HG02798 (cell line): ENCODE measurements around the gene TGFBI.

ENCODE experiments used
- ATAC-seq: cut with Tn5 transposase; IDR thresholded peaks from one replicate; pipeline ENCODE4 v1.9.1; 2021; ENCODE audit warnings: mild to moderate bottlenecking; ENCODE audit not compliant: unreplicated experiment, poor library complexity

Gene TGFBI

DNA sequence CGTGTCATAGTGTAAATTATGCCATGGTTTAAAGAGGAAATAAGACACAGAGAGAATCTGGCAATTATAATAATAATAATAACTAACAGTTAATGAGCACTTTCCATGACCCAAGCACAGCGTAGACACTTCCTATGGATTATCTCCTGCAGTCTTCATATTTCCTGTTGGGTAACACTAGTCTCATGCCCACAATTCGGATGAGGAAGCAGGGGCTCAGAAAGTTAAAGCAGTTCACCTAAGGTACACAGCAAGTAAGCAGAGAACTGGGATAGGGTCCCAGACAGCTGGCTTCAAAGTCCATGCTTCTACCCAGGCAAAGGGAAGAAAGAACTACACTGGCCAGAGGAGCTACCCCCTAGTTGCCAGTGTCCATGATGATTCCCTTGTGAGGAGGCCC, 27.9 kb upstream of the TGFBI start:
- no peak for ATAC-seq

DNA sequence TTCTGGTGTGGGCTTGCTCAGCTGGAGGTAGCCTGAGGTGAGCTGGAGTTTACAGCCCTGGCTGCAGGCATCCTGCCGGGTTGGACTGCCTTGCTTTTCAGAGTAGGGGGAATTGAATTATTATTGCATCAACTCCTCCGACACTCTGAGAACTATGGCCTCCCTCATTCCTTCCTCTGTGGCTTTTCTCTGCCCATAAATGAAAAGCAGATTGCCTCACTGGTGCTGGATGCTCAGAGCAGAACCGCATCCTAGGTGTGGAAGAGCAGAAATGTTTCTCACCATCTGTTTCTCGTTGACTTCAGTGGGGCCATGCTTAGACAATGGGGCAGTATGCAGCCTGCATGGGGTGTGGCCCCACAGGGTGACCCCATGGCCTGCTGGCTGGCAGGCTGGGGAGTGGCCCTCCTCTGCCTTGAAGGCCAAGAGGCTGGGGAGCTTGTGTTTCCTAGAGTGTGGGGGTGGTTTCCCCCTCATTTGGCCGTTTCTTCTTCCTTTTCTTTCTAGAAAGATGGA, 27.3 kb upstream of the TGFBI start:
- no peak for ATAC-seq

DNA sequence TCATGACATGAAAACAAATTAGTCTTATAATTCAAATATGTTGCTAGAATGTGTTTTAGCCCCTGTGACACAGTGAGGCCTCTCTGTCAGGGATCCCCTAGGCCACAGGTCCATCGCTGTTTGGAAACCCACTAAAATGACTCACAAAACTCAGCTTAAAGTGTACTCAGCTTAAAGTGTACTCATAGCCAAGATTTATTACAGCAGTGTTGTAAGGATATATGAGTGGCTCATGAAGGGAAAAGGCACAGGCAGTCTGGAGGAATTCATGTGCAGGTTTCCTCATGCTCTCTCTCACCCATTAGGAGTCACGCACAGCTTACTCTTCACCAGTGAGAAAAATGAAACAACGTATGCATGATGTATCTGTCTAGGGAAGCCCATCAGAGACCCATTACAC, 24.4 kb upstream of the TGFBI start:
- no peak for ATAC-seq

DNA sequence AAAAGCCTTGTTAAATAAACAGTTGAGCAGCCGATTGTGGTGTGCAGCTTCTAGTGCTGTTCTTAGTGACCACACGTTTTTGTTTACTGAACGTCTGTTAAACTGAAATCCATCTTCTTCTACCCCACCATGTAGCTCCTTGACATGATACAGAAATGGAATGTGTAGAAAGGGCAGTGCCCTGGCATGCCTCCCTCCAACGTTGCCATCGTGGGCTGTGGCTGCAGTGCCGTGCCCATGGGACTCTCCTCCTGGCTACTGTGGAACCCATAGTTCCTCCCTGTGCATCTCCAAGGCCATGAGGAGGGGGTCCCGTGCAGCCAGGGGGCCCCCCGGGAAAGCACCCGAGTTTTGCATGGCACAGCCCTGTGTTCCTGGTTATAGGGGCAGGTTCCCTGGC, 23.3 kb upstream of the TGFBI start:
- no peak for ATAC-seq

DNA sequence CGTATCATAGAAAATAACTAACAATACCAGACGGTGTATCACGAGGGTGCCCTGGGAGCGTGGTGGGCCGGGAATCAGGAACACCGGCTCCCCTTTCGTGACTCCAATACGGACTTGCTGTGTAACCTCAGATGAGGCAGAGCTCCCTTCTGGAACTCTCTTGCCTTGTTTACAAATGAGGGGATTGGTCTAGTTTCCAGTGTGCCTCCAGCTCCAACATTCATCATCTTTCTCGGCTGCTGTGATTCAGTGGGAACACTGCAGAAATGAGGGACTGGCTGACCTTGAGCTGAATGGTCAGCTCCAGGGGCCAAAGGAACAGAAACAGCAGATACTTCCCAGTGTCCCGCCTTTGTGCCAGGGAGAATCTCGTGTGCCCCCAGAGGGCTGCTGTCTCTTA, 22.6 kb upstream of the TGFBI start:
- ATAC-seq, result no peak

DNA sequence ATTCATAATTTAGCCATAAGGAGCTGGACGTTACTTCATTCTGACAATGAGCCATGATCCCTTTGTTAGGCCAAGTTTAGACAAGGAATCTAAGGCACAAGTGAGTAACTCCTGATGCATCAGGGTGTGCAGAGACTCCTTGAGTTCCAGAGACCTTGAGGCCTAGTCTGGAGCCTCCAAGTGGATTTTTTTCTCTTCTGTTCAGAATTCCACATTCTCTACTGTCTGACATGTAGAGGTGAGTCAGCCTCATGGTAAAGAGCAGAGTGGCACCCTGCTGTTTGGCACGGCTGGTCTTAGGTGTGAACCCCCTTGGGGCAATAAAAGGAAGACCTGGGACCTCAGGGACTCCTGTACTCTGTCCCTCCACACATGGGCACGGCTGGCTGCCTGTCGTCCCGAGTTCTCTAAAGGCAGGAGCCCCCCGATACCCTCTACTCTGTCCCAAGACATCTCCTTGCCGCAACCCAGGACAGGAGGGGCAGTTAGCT, 22.0 kb upstream of the TGFBI start:
- ATAC-seq, result no peak

DNA sequence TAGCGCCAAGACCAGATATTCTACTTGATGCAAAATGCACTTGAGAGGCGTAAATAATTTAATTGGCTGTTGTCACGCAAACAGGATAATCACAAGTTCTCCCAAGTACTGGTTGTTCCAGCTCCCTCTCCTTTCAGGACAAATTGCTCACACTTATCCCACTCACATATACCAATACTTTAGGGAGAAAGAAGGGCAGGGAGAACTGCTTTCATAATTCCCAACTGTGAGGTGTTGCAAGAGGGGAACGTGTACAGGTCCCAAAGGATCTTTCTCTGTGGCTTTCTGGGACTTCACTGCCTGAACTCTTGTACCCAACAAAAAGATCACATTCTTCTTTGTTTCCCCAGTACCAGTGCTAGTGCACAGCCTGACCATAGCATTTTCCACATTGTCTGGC, 21.5 kb upstream of the TGFBI start:
- no peak for ATAC-seq

DNA sequence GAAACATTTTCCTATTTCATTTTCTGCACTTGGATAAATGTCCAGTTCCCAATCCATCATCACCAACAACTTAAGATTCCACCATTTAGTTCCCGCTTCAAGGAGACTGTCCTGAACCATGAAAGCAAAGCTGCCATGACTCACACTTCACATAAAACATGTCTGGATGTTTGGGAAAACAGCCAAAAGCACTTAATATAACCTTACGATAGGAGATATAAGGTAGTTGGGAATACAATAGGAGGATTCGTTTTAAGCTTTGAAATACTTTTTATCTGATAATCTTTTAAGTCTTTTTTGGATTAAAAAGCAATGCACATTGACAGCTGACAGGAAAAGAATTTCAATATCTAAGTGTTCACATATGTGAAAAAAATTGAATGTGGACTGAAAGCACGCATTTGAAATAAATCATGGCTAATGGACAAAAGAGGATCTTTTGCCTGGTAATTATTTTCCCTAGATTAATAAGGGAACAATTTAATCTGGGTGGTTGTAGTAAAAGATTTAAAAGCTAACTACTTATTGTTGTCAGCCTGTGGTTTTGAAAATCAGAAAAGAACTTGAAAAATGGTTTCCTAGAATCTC, 17.3 kb upstream of the TGFBI start:
- no peak for ATAC-seq

DNA sequence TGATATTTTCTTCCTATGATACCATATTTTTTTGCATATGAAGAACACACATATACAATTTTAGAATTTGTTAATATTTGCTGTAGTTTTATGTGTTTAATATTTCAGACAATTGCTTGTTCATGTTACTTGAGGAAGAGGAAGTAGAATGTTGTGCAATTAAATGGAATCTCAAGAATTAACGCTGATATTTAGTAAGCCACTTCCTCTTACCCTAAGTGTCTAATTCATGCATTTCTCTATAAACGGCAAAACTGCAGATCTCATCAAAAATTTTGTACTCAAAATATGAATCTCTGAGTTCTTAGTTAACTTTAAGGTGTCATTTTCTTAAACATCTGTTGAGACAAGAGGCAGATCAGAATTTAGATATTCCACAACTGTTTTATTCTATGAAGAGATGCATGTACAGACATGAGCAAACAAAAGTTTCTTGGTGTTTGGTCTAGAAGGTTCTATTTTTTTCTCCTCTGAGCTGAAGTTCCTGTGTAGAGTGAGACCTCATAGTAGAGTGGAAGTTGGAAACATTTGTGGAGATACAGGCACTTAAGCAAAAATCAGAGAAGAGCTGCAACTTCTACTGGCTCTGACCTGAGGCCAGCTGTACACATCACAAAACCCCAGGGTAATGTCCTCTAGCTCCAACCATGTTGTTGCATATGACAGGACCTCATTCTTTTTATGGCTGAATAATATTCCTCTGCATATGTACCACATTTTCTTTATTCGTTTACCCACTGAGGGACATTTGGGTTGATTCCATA, 16.6 kb upstream of the TGFBI start:
- ATAC-seq, result no peak

DNA sequence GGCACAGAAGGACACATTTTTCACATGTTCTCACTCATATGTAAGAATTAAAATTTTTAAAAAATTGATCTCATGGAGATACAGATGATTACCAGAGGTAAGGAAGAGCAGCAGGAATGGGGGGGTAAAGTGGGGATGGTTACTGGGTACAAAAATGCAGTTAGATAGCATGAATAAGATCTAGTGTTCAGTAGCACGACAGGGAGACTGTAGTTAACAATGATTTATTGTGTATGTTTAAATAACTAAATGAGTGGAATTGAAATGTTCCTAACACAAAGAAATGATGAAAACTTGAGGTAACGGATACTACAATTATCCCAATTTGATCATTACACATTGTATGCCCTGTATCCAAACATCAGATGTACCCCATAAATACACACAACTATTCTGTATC, 15.2 kb upstream of the TGFBI start:
- no peak for ATAC-seq

DNA sequence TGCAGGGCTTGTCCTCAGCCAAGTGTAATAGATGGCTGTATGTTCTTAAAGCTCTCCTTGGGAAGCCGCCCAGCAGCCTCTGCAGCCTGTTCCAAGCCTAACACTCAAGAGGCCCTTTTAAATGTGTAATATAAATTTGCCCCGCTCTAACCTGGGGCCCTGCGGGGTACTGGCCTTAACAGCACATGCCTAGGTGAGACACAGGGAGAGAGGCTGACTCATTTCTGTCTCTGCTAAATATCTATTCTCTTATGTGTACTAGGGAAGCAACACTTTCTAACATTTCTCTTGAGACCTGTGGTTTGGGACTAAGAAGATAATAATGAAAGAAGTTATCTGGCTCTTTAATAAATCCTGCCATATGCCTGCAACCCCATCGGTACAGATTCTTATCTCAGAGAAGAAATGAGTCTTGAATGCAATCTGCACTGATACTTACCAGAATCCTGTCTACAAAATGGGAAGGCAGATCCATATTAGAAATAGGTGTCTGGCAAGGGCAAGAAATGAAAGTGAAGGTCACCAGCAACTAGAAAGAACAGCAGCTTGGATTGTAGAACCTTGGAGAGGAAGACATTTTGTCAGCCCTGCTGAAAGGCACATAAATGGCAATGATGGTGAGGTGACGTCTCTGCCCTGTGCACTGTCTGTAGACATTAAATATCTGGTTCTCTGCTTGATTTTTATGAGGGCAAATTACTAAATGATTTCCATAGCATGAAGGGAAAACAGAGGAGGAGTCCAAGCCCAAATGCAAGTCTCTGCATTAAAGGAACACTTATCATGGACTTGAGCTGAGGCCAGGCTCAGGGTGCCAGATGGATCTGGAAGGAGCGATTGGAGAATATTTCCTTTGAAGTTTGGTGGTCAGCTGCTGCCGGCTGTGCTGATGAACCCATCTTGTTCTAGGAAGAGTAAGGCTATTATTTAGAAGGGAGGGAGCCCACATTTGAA, 14.5 kb upstream of the TGFBI start:
- ATAC-seq, result peak; percentile 64

DNA sequence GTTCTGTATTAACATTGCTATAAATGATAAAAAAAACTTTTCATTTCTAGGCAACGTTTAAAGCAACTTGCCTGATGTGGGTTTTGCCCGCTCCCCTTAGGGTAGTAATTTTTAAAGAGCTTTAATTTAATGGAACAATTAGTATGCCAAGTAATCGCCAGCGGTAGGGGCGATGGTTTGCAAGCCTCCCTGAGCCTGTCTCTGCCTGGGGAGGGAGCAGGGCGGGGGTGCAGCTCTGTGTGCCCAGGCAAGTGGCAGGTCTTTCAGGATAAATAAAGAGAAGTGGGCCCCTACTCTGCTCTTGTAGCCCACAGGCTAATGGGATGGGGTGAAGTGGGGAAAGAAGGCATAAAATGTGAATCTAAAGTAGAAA, 13.8 kb upstream of the TGFBI start:
- no peak for ATAC-seq

DNA sequence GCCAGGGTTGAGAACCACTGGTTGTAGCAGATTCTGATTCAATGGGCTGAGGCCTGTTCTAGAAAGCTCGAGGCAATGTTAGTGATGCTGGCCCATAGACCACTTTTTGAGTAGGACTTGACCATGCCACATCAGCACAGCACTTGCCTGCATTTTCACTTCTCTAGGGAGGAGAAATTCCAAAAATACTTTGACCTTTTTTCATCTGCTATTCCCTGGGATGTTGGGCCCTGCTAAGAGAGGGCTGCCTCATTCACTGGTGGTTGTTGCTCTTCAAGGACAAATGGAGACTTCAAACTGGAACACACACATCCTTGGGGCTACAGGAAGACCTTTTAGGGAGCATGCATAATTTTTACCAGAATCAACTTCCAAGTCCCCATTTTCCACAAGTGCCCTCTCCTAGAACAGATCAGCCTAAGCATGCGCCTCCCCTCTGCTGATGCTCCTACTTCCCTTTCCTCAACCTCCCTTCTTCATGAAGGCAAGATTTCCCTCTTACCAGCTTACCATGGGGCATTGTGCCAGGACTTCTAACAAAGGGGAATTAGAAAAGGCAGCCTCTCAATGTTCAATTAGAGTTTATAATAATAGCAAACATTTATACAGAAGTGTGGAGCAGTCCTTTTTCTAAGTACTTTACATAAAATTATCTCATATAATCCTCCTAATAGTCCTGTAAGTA, 12.7 kb upstream of the TGFBI start:
- ATAC-seq, result no peak

DNA sequence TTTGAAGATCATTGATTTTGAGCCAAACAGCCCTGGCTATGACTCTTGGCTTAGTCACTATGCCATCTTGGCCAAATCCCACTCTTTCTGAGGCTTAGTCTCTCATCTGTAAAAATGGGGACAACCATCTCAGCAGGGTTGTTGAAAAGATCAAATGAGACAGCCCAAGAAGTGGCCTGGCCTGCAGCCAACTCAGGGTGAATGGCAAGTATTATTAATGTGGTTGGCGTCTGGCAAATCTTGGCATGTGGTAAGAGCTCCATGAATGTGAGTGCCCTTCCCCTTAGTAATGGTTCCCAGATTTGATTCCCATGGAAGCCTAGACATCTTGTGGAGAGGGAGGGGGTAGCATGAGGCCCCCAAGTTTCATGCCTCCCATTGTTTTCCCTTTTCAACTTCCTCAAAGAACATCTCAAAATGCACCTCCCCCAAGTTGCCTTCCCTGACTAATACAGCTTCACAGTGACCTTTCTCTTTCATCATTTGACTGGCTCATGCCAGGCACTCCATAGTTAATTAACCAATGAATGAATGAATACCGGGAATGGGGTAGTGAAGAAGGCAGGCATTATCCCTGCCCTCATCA, 11.8 kb upstream of the TGFBI start:
- no peak for ATAC-seq

DNA sequence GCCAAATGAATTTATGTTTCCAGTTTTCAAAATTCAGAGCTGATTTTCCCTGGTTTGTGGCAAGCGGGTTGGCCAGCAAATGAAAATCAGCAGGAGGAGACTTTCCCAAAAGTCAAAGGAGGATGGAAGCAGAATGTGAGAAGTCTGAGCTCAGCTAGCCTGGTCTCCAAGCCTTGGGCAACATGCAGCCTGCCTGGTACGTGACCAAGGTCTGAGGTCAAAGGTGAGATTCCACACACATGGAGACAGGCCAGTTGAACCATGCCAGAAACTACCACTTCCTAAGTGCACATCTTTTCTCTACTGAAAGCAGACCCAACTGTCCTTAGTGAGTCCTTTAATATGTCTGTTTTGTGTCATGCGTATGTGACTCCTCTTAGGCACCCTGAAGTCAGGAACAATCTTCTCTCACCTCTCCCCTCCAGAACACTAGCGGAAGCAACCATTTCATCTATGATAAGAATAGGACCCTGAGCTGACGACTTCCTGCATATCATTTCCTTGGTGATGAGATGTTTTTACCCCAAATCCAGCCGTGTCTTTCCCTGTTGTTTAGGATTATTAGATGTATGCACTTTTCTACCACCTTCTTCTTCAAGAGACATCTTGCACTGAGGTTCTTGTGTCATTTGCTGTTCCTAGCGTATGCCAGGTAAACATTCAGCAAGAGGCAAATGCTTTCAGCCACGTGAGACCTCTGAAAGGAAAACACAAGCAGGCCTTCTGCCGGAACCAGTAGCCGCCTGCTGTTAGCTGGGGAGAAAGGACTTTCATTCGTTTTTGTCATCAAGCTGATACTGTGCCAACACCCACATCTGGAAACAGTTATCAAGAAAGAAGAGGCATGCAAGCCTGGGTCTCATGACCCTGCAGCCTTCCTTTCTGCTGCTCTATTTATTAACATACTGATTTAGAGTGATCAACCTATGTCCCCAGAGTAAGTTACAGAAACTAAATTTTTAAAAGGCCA, 9.7 kb upstream of the TGFBI start:
- no peak for ATAC-seq

DNA sequence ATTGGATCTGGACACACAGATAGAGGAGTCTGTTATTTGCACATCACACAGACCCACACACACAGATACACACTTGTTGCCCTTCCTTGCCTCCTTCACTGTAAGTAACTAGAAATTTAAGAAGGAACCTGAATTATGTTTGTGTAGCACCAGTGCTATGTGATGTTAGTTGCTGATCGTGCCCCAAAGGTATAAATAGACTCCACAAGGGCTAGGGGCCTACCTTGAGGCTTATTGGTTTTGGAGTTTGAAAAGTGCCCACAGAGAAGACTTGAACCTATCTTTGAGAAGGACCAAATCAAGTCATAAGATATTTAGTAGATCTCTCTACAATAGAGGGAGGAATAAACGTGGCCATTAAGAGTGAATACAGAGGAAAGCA, 8.8 kb upstream of the TGFBI start:
- ATAC-seq, result no peak

DNA sequence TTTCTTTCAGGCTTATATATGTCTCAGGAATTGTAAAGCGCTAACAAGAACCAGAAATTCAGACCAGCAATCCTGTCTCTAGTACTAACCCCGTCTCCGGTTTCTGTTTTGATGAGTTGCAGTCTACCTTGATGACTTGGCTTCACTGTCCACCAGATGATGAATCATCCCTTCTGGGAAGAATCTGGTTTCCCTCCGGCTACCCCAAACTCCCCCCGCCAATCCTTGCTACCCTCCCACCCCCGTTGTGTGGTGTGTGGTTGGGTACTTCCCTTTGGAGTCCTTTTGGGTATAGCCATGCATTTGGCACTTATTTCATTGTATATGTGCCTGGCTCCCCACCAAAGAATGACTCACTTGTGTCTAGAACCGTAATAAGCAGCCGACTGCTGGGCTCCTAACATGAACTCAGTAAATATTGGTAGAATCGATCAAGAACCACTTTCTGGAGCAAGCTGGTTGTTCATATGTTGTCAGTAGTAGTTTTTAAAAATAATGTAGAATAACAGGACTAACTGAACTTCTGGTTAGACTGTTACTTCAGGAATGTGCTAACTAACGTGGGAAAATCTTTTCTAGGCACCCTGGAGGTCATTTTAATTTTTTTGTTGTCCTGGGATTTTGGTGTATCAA, 8.3 kb upstream of the TGFBI start:
- no peak for ATAC-seq

DNA sequence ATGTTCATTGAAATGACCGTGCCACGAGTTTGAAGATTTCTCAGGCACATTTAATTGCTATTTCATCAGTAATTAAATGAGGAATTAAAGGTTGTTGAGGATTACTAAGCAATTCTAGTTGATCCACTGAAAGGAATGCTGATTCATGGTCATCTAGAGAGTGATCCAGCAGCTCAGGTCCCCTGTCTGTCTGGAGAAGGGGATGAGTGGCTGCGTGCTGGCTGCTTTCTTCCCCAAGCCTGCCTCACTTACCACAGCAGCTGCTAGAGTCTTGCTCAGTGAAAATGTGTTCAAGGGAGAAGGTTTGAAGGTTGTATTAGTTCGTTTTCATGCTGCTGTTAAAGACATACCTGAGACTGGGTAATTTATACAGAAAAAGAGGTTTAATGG, 7.8 kb upstream of the TGFBI start:
- no peak for ATAC-seq
